SH-SY5Y (cell line): Measurements from ENCODE around the gene C12orf50.

Experiments
- GATA2 ChIP-seq: IDR thresholded peaks from 2 replicates; pipeline ENCODE4 v1.6.1; 2011; ENCODE audit warnings: mild to moderate bottlenecking, low read depth, low read length
- GATA3 ChIP-seq: IDR thresholded peaks from 2 replicates; pipeline ENCODE4 v1.6.1; 2011; ENCODE audit warnings: low read depth, mild to moderate bottlenecking, low read length, moderate library complexity

- TF ChIP-seq GATA2 (no peak), GATA3 (no peak)
Measured at GRCh38 chr12:88036353-88036965, 7.3 kb upstream of the C12orf50 start.
